Activated T-cell treated with anti-CD3 and anti-CD28 coated beads for 24 hours (primary cell): ENCODE measurements around the gene CYREN.
"Not testable (repeated sequence)": the region's sequence is repeated elsewhere in the genome, so short reads cannot be mapped to it uniquely, and the experiment has no call there.

Source experiments
- DNase-seq: peaks from one replicate; pipeline ENCODE4 v3.0.0-alpha.2; 2020; ENCODE audit warnings: low read depth

Gene CYREN

DNA sequence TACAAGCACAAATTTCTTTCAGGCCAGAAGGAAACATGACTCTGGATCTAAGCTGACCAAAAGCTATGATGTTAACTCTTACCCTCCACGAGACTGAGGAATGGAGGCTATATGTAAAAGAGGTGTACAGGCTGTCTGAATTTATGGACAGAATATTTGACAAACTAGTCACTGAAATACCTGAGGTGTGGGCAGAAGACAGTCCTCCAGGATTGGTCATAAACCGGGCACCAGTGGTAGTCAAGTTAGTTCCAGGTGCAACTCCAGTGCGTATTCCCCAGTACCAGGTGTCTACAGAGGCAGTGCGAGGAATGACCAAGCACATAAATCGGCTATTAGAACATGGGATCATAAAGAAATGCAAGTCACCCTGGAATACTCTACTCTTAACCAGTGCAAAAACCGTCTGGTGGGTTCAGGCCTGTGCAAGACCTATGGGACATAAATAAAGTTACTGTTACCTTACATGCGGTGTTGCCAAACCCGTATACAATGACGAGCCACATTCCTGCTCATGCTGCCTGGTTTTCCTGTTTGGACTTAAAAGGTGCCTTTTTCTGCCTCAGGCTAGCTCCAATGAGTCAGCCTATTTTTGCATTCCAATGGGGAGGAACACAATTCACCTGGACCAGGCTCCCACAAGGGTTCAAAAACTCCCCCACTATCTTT is 6.7 kb upstream of the CYREN start:
- no peak for DNase-seq

DNA sequence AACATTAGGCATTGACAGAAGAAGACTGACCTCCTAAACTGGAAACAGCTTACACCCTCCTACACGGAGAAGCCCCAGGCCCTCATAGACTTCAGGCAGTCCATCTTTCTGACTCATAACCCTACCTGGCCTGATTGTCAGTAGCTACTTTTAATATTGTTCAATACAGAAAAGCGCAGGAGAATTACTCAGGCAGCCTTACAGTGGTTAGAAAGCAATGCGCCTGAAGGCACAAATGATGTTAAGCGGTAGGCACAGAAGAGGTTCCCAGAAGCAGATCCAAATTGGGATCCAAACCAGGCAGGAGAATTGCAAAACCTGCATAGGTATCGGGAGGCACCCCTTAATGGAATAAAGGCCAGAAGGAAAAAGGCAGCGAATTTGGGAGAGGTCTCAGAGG is 5.4 kb upstream of the CYREN start:
- DNase-seq = no peak

DNA sequence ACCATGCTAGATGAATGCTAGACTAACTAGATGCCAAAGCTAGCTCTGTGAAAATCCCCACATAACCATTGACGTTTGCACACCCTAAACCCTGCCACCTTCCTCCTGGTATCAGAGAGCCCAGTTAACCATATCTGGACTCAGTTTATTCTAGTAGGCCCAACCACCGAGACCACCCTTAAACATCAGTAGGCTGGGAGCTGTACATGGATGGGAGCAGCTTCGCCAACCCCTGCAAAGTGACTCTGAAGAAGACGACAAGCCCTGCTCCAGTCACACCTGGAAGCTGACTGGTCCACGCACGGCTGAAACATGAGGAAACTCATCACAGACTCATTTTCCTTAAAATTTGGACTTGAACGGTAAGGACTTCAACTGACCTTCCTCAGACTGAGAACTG is 4.4 kb upstream of the CYREN start:
- no peak for DNase-seq

- DNase-seq = not testable (repeated sequence)
These were observed 3.4 kb upstream of the CYREN start for GRCh38 chr7:135173916-135174315.

DNA sequence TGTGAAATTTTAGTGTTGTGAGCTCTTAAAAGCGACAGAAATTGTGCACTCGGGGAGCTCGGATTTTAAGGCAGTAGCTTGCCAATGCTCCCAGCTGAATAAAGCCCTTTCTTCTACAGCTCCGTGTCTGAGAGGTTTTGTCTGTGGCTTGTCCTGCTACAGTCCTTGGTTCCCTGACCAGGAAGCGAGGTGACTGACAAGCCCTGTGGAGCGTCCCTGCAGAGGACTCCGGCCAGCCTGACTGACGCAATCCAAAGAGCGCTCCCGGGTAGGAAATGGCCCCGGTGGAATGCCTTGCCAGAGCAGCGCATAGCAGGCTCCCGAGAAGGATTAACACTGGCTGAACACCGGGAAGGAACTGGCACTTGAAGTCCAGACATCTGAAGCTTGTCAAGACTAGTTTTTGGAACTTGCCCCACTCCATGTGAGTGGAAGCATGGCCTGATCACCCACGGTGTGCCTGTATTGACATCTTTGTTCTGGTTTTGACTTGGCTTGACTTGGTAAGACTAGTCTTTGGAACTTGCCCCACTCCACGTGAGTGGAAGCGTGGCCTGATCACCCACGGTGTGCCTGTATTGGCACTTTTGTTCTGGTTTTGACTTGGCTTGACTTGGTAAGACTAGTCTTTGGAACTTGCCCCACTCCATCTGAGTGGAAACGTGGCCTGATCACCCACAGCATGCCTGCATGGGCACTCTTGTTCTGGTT is 1.2 kb upstream of the CYREN start:
- not testable (repeated sequence) for DNase-seq

- DNase-seq = not testable (repeated sequence)
These were observed 533 bp upstream of the CYREN start for GRCh38 chr7:135170998-135171481.

DNA sequence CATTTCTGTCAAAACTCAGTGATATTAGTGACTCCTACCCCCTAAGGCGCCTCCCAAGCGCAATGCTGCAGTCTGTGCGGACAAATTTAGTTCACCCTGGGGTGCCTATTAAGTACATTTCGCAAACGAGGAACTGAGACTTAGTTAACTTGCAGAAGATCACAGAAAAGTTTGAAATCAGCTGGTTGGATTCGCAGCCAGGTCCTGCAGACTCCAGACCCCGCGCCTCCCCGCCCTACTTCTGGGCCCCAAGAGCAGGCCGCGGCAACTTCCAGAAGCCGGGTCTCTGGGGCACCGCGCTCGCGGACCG is 588 bp downstream of the CYREN start:
- DNase-seq = no peak

GRCh38 chr7:135169141-135169963 is 1.2 kb downstream of the CYREN start:
- peak; percentile 49 for DNase-seq

DNA sequence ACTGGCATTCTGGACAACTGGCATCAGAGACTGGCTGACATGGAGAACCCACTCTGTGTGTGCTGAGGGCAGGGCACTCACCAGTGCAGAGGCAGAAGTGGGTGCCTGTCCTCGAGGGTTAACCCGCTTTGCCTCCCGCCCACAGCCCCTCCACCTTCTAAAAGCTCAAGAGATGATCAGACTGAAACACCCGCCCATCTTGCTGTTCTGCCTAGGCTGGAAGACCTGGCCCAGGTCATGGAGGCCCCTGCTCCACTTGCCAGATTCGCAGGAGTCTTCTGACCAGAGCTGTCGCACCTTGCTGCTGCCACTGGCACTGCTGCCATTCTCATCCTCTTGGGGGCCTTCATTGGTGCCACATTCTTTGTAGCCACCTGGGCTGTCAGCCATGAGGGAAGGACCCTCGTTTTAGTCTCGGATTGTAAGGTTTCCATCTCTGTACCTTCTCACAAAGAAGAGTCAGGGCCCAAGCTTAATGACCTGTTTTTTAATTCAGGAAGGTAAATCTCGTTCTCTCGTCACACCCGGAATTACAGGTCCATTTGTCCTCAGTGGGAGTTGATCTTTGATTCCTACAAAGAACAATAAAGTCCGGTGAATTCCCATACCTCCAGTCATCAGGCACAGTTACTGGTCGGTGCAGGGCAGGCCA is 1.9 kb downstream of the CYREN start:
- no peak for DNase-seq

GRCh38 chr7:135168001-135168400 is 2.5 kb downstream of the CYREN start:
- DNase-seq = no peak

- DNase-seq = no peak
These were observed 3.1 kb downstream of the CYREN start for GRCh38 chr7:135167365-135167917.

- no peak for DNase-seq
These were observed 4.0 kb downstream of the CYREN start for GRCh38 chr7:135166338-135166990.

DNA sequence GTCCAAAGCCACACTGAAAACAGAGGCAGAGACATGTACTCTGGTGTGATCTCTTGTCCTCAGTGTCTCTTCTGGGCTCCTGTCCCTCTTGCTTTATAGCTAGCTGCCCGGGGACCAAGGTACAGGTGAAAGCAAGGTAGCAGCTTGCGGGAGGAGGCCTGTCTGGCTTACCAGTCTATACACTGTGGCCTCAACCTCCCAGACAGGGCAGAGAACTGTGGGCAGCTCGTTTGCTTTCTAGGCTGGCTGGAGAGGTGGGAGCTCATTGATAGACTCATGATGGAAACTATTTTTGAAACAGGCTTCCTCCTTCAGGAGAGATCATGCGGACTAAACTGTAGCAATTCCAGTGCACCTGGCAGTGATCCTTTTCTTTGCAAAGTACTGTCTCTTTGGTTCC is 4.6 kb downstream of the CYREN start:
- no peak for DNase-seq

DNA sequence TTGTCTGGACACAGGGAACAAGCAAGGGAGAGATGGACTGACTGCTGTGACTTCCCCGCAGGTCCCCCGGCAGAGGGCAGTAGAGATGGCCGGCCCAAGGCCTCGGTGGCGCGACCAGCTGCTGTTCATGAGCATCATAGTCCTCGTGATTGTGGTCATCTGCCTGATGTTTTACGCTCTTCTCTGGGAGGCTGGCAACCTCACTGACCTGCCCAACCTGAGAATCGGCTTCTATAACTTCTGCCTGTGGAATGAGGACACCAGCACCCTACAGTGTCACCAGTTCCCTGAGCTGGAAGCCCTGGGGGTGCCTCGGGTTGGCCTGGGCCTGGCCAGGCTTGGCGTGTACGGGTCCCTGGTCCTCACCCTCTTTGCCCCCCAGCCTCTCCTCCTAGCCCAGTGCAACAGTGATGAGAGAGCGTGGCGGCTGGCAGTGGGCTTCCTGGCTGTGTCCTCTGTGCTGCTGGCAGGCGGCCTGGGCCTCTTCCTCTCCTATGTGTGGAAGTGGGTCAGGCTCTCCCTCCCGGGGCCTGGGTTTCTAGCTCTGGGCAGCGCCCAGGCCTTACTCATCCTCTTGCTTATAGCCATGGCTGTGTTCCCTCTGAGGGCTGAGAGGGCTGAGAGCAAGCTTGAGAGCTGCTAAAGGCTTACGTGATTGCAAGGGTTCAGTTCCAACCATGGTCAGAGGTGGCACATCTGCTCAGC is 6.0 kb downstream of the CYREN start:
- DNase-seq = no peak

DNA sequence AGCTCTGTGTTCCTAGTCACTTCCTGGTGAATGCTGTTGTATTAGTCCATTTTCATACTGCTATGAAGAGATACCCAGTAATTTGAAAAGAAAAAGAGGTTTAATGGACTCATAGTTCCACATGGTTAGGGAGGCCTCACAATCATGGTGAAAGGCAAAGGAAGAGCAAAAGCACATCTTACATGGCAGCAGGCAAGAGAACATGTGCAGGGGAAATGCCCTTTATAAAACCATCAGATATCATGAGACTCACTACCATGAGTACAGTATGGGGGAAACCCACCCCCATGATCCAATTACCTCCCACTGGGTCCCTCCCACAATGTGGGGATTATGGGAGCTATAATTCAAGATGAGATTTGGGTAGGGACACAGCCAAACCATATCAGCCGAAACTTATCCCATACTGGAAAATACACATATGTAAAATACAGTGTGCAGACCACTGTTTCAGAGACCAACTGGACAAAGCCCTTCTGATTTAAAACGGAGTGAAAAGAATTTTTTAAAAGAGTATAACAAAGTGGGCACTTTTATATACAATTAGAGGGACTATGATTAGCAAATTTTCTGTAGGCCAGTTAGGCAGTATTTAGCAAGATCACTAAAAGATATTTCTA is 8.0 kb downstream of the CYREN start:
- DNase-seq = no peak

DNA sequence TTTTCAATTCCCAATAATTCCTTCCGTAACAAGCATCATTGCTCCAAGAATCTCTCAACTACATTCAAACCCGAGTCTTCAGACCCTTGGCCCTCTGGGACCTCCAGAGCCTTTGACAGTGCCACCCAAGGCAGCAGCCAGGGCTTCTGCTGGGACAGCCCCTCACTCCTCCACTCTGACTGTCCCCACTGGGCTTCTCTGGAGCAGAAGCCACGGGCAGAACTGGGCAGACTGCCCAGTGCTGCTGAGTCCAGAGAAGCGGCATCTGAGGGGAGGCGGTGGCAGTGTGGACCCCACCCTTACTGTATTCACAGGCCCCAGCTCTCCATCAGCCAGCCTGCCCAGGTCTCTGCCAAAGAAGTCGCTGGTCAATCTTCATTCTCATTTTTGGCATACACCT is 8.8 kb downstream of the CYREN start:
- no peak for DNase-seq

GRCh38 chr7:135160858-135161653 is 9.5 kb downstream of the CYREN start:
- no peak for DNase-seq

DNA sequence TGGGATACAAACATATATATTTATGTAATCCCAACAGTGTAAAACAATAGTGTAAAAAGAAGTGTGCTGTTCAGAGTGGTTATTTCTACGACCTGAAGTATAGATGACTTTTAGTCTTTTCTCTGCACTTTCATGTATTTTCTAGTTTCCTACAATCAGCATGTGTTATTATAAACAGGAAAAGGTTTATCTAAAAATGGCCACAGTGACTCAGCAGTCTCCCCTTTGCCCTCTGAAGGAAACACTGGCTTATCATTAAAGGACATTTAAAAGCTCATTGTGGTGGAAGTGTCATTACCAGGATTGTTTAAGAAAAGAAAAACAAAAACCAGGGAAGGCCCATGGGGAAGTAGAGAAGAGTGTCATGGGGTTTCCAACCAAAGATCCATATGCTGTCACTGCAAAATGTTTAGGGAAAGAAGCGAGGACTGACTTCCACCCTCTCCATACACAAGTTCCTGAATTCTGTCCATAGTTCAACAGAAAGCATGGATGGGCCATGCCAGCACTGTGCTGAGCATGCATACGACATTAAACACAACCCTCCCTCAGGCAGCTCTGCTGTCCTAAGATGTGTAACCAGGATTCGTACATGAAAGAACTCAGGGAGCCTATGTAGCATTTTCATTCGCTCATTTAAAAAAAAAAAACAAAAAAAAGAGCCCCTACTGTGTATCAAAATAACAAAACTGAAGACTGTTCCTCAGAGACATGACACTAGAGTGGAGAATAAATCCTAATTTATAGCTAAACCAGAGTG is 10.2 kb downstream of the CYREN start:
- DNase-seq = no peak
